ENCODE measurements around the gene ADGRG6. TPM values are rescaled to one million over a fixed set of nuclear protein-coding genes. Genes with fewer than 3 reads are reported as not detected.

Gene ADGRG6
- total and polyA plus RNA-seq, 3 donors from 2014 or later = 5.1 to 10.6 (median 7.2) TPM

- TF ChIP-seq POLR2A (IDR thresholded peaks at IDR 0.05) = no peak
- no peak for TF ChIP-seq CTCF (IDR thresholded peaks at IDR 0.05)
- no peaks in the 10 kb centered on the region for H3K36me3 ChIP-seq (ENCODE audit: low read depth, missing control alignments)
- no peak overlapping the region for H3K4me3 ChIP-seq
- WGBS, 2 donors = 74 to 81% methylated on average over 1 of the region's 1 CpG
- no peak overlapping the region for H3K27ac ChIP-seq
- DNase-seq = no peak
- no peaks in the 10 kb centered on the region for H3K27me3 ChIP-seq
- no peaks in the 10 kb centered on the region for H3K4me1 ChIP-seq
- H3K9me3 ChIP-seq = no peaks in the 10 kb centered on the region
- intact Hi-C loops (cut with DNase I; ENCODE audit: low total_unique reads) = no loop called here
Measured at GRCh38 chr6:142271476-142271875, 30.3 kb upstream of the ADGRG6 start.

GRCh38 chr6:142274656-142275055 lies 27.2 kb upstream of the ADGRG6 start:
- Histone ChIP-seq H3K4me3 (no peak overlapping the region), H3K9me3 (no peaks in the 10 kb centered on the region), H3K27me3 (no peaks in the 10 kb centered on the region), H3K4me1 (no peaks in the 10 kb centered on the region), H3K27ac (no peak overlapping the region), H3K36me3 (ENCODE audit: low read depth, missing control alignments) (no peaks in the 10 kb centered on the region)
- no peak for TF ChIP-seq POLR2A (IDR thresholded peaks at IDR 0.05)
- no peak for TF ChIP-seq CTCF (IDR thresholded peaks at IDR 0.05)
- intact Hi-C loops (cut with DNase I; ENCODE audit: low total_unique reads) = no loop called here
- DNase-seq = no peak
- 70 to 78% methylated on average over 4 of the region's 4 CpGs for WGBS, 2 donors

GRCh38 chr6:142275236-142276006 lies 26.4 kb upstream of the ADGRG6 start:
- Histone ChIP-seq H3K36me3 (ENCODE audit: low read depth, missing control alignments) (no peaks in the 10 kb centered on the region), H3K4me3 (no peak overlapping the region), H3K4me1 (no peaks in the 10 kb centered on the region), H3K9me3 (no peaks in the 10 kb centered on the region), H3K27me3 (no peaks in the 10 kb centered on the region), H3K27ac (no peak overlapping the region)
- DNase-seq = no peak
- intact Hi-C loops (cut with DNase I; ENCODE audit: low total_unique reads) = no loop called here
- TF ChIP-seq CTCF (IDR thresholded peaks at IDR 0.05) = no peak
- TF ChIP-seq POLR2A (IDR thresholded peaks at IDR 0.05) = no peak
- 60 to 67% methylated on average over 5 of the region's 5 CpGs for WGBS, 2 donors

- Histone ChIP-seq H3K4me1 (no peaks in the 10 kb centered on the region), H3K27me3 (no peaks in the 10 kb centered on the region), H3K9me3 (no peaks in the 10 kb centered on the region), H3K4me3 (no peak overlapping the region), H3K27ac (no peak overlapping the region), H3K36me3 (ENCODE audit: low read depth, missing control alignments) (no peaks in the 10 kb centered on the region)
- no peak for DNase-seq
- 64 to 66% methylated on average over 1 of the region's 1 CpG for WGBS, 2 donors
- intact Hi-C loops (cut with DNase I; ENCODE audit: low total_unique reads) = no loop called here
- no peak for TF ChIP-seq CTCF (IDR thresholded peaks at IDR 0.05)
- TF ChIP-seq POLR2A (IDR thresholded peaks at IDR 0.05) = no peak
Measured at GRCh38 chr6:142276256-142276655, 25.6 kb upstream of the ADGRG6 start.
